ENCODE measurements around the gene IQUB. TPM values are rescaled to one million over a fixed set of nuclear protein-coding genes. Genes with fewer than 3 reads are reported as not detected.
"Not testable (repeated sequence)": the region's sequence is repeated elsewhere in the genome, so short reads cannot be mapped to it uniquely, and the experiment has no call there.

The IQUB gene
- total RNA-seq, 2 donors from 2014 or later: 1.3 to 1.6 TPM

DNA sequence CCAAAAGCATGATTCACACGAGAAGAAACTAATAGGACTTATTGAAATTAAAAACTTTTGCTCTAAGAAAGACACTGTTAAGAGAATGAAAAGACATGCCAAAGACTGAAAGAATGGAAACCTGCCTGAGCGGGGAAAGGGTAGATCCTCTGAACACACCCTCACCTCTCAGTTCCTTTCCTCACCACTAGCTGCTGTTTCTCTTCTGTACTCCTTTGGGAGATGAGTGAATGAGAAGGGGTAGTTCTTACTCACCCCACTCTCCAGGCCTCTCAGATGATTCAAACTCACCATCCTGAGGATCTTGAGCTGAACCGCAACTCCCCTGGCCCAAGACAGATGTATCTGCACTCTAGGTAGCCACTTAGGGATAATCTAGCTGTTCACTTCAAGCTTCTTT, 41.9 kb downstream of the IQUB start:
- no peaks in the 10 kb centered on the region for H3K36me3 ChIP-seq (replicated peaks in 1 of 2; ENCODE audit: insufficient read depth in 1 of 2, low read depth in 2 of 2)
- H3K4me3 ChIP-seq: no peak overlapping the region
- no peak for TF ChIP-seq CTCF (IDR thresholded peaks at IDR 0.05)
- TF ChIP-seq POLR2A (IDR thresholded peaks at IDR 0.05): no peak
- intact Hi-C loops (cut with DNase I): no loop called here
- no peaks in the 10 kb centered on the region for H3K9me3 ChIP-seq
- H3K27me3 ChIP-seq: no peaks in the 10 kb centered on the region
- 69 to 70% methylated on average over 3 of the region's 3 CpGs for WGBS, 2 donors
- DNase-seq: no peak
- ATAC-seq: no peak
- no peak overlapping the region for H3K27ac ChIP-seq
- H3K4me1 ChIP-seq: no peaks in the 10 kb centered on the region

DNA sequence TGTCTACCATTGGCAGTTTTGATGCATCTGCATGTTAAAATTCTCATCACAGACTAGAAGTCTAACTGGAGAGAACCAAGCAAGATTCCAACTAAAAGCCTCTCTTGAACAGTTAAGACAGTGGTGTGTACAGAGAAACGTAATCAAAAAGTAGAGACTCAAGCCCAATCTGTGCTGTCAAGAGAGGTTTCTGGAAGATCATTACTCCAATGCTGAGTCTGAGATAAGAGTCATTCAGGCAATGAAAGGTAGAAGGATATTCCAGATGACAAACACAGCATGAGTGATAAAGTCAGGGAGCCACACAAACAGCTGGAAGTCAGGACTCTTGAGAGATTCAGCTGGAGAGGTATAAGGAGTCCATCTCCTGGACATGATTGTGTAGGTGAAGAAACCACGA, 48.7 kb downstream of the IQUB start:
- 67 to 77% methylated on average over 2 of the region's 2 CpGs for whole genome bisulfite sequencing, 2 donors
- no peak for DNase-seq
- no peak for TF ChIP-seq CTCF (IDR thresholded peaks at IDR 0.05)
- ATAC-seq: no peak
- H3K27me3 ChIP-seq: no peaks in the 10 kb centered on the region
- intact Hi-C loops (cut with DNase I): no loop called here
- H3K27ac ChIP-seq: no peak overlapping the region
- no peaks in the 10 kb centered on the region for H3K9me3 ChIP-seq
- no peaks in the 10 kb centered on the region for H3K36me3 ChIP-seq (replicated peaks in 1 of 2; ENCODE audit: insufficient read depth in 1 of 2, low read depth in 2 of 2)
- no peaks in the 10 kb centered on the region for H3K4me1 ChIP-seq
- no peak overlapping the region for H3K4me3 ChIP-seq

- Histone ChIP-seq H3K4me1 (no peaks in the 10 kb centered on the region), H3K36me3 (replicated peaks in 1 of 2; ENCODE audit: insufficient read depth in 1 of 2, low read depth in 2 of 2) (no peaks in the 10 kb centered on the region), H3K4me3 (no peak overlapping the region), H3K9me3 (no peaks in the 10 kb centered on the region), H3K27ac (no peak overlapping the region), H3K27me3 (no peaks in the 10 kb centered on the region)
- TF ChIP-seq POLR2A (IDR thresholded peaks at IDR 0.05) (no peak), CTCF (IDR thresholded peaks at IDR 0.05) (no peak)
- WGBS, 2 donors: 95 to 96% methylated on average over 1 of the region's 1 CpG
- ATAC-seq (no peak), DNase-seq (no peak)
- intact Hi-C loops (cut with DNase I): no loop called here
Observed at GRCh38 chr7:123485187-123485586, 49.2 kb downstream of the IQUB start.

GRCh38 chr7:123484199-123484598, 50.2 kb downstream of the IQUB start:
- Histone ChIP-seq H3K9me3 (no peaks in the 10 kb centered on the region), H3K27ac (no peak overlapping the region), H3K27me3 (no peaks in the 10 kb centered on the region), H3K4me1 (no peaks in the 10 kb centered on the region), H3K36me3 (replicated peaks in 1 of 2; ENCODE audit: insufficient read depth in 1 of 2, low read depth in 2 of 2) (no peaks in the 10 kb centered on the region), H3K4me3 (no peak overlapping the region)
- intact Hi-C loops (cut with DNase I): no loop called here
- DNase-seq (no peak), ATAC-seq (no peak)
- WGBS, 2 donors: 84 to 90% methylated on average over 2 of the region's 2 CpGs
- TF ChIP-seq CTCF (IDR thresholded peaks at IDR 0.05) (no peak), POLR2A (IDR thresholded peaks at IDR 0.05) (no peak)

DNA sequence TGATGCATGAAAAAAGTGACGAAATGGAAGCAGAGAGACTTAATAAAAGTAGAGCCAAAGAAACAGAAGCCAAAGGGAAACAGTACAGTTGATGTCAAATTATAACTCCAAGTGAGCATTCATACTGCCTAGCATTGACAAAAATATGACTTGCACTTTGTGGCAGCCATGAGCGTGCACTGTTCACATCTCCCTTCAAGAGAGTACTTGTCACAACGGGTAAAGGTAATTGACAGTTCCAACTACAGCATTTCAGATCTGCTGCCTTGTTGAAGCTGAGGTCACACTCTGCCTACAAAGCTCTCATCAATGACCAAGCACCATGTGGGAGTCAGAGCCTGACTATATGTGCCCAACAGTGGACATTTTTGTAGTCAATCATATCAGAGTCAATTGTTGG, 54.3 kb downstream of the IQUB start:
- TF ChIP-seq CTCF (IDR thresholded peaks at IDR 0.05) (no peak), POLR2A (IDR thresholded peaks at IDR 0.05) (no peak)
- intact Hi-C loops (cut with DNase I): no loop called here
- no peak overlapping the region for H3K4me3 ChIP-seq
- DNase-seq (no peak), ATAC-seq (no peak)
- no peaks in the 10 kb centered on the region for H3K27me3 ChIP-seq
- no peak overlapping the region for H3K27ac ChIP-seq
- 75 to 78% methylated on average over 3 of the region's 3 CpGs for WGBS, 2 donors
- H3K36me3 ChIP-seq (replicated peaks in 1 of 2; ENCODE audit: insufficient read depth in 1 of 2, low read depth in 2 of 2): no peaks in the 10 kb centered on the region
- H3K9me3 ChIP-seq: no peaks in the 10 kb centered on the region
- no peaks in the 10 kb centered on the region for H3K4me1 ChIP-seq

DNA sequence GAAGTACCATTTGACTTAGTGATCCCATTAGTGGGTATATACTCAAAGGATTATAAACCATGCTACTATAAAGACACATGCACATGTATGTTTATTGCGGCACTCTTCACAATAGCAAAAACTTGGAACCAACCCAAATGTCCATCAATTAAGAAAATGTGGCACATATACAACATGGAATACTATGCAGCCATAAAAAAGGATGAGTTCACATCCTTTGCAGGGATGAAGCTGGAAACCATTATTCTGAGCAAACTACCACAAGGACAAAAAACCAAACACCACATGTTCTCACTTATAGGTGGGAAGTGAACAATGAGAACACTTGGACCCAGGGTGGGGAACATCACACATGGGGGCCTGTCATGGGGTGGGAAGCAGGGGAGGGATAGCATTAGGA, 56.3 kb downstream of the IQUB start:
- DNase-seq; H3K4me3 ChIP-seq; ATAC-seq; H3K4me1 ChIP-seq; H3K36me3 ChIP-seq (replicated peaks in 1 of 2; ENCODE audit: insufficient read depth in 1 of 2, low read depth in 2 of 2); H3K27ac ChIP-seq; H3K27me3 ChIP-seq; H3K9me3 ChIP-seq; intact Hi-C loops (cut with DNase I): not testable (repeated sequence)
- WGBS, 2 donors: 89 to 94% methylated on average over 1 of the region's 1 CpG

Data from body of pancreas (tissue), 4 donors.